Activated T-helper 17 cell treated with anti-CD3 and anti-CD28 coated beads, Interleukin-2, amount 50 U/mL, for 72 hours (primary cell): ENCODE data around the gene CA10. TPM values are rescaled to one million over a fixed set of nuclear protein-coding genes. Genes with fewer than 3 reads are reported as not detected.
A peak's percentile ranks its signal among the peaks of the same experiment; 100 is the strongest.

Experiments
- ATAC-seq: fragments of 150-1000 bp; cut with Tn5 transposase; replicated peaks from 2 replicates; pipeline ENCODE4 v1.10.0; 2021; ENCODE audit warnings: mild to moderate bottlenecking, moderate library complexity
- H3K27ac Mint-ChIP-seq: one replicate; pipeline ENCODE4 v1.8.0; 2022; ENCODE audit warnings: mixed read lengths
- H3K27me3 Mint-ChIP-seq: one replicate; pipeline ENCODE4 v1.8.0; 2022; ENCODE audit warnings: mixed read lengths
- H3K36me3 Mint-ChIP-seq: one replicate; pipeline ENCODE4 v1.8.0; 2022; ENCODE audit warnings: low read depth, mild to moderate bottlenecking, mixed read lengths
- H3K4me1 Mint-ChIP-seq: one replicate; pipeline ENCODE4 v1.8.0; 2022; ENCODE audit warnings: mixed read lengths
- H3K4me3 Mint-ChIP-seq: one replicate; pipeline ENCODE4 v1.8.0; 2022; ENCODE audit warnings: mild to moderate bottlenecking, mixed read lengths
- H3K9me3 Mint-ChIP-seq: one replicate; pipeline ENCODE4 v1.8.0; 2022; ENCODE audit warnings: mixed read lengths
- total RNA-seq, 2 donors: library from RNA; stranded (reverse); gene quantifications; one replicate each; pipeline ENCODE4 v1.2.3, GENCODE V29; 2022

CA10 gene
- total RNA-seq, 2 donors from 2014 or later, result 0.56 TPM; not detected in 1

DNA sequence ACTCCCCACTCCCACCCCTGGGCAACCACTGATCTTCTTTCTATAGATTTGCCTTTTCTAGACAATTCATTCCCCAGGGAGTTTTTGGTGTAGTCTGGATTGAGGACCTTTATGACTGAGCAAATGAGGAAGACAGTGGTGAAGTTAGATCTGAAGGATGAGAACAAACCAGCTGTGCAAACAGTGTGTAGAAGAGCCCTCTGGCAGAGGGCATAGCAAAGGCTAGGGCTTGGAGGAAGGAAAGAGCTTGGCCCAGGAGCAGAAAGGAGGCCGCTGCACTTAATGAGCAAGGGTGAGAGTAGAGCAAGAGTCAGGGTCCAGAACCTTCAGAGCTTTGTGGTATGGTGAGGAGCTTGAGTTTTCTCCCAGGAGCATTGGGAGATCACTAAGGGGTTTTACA is 352.7 kb downstream of the CA10 start:
- ATAC-seq, result no peak
- H3K36me3 Mint-ChIP-seq, result no peaks in the 10 kb centered on the region

DNA sequence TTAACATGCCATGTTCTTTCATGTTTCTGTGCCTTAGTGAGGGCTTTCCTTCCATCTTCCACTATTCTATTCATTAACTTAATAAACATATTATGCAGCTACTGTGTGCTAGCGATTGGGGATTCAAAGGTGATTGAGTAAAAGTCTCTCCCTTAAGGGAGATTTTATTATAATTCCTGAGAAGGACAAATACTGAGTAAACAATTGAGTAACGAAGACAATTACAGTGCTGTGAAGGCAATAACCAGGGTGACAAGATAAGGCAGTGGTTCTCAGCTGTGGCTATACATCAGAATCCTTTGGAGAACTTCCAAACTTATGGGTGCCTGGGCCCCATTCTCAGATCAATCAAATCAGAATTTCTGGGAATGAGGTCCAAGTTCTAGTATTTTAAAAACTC is 353.3 kb downstream of the CA10 start:
- no peak overlapping the region for H3K27ac Mint-ChIP-seq
- no peak overlapping the region for H3K4me3 Mint-ChIP-seq
- peaks cover 13% of the 10 kb centered on the region for H3K27me3 Mint-ChIP-seq
- H3K4me1 Mint-ChIP-seq, result no peaks in the 10 kb centered on the region
- ATAC-seq, result no peak
- H3K36me3 Mint-ChIP-seq, result no peaks in the 10 kb centered on the region
- H3K9me3 Mint-ChIP-seq, result no peaks in the 10 kb centered on the region

More for the DNA sequence above, 352.7 kb downstream of the CA10 start:
- Mint-ChIP-seq H3K4me3 (no peak overlapping the region), H3K9me3 (no peaks in the 10 kb centered on the region), H3K27me3 (peaks cover 13% of the 10 kb centered on the region), H3K27ac (no peak overlapping the region), H3K4me1 (no peaks in the 10 kb centered on the region)

DNA sequence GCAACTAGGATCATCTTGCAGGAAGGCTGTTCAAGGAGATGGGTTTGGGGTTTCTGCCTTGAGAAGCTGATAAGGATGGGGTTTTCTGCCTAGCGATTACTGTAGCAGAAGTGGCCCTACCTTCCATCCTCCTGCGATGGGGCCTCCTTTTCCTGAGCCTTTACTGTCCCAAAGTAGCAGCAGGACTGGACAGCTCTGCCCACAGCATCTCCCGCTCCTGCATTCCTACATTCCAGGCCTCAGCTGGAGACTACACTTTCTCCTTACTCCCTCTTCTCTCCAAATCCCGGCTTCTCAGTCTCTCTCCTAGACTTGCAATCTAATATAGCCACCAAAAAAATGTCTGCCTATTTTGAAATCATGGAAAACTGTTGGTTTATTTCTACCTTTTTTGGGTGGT is 355.4 kb downstream of the CA10 start:
- no peak for ATAC-seq
- Mint-ChIP-seq H3K27ac (no peak overlapping the region), H3K9me3 (no peaks in the 10 kb centered on the region), H3K27me3 (peaks cover 12% of the 10 kb centered on the region), H3K36me3 (no peaks in the 10 kb centered on the region), H3K4me3 (no peak overlapping the region), H3K4me1 (no peaks in the 10 kb centered on the region)

GRCh38 chr17:51802544-51802943 is 356.0 kb downstream of the CA10 start:
- Mint-ChIP-seq H3K27me3 (peaks cover 16% of the 10 kb centered on the region), H3K36me3 (no peaks in the 10 kb centered on the region), H3K4me1 (no peaks in the 10 kb centered on the region), H3K27ac (no peak overlapping the region), H3K4me3 (no peak overlapping the region), H3K9me3 (no peaks in the 10 kb centered on the region)
- ATAC-seq, result no peak

GRCh38 chr17:51801626-51802025 is 356.9 kb downstream of the CA10 start:
- Mint-ChIP-seq H3K27ac (no peak overlapping the region), H3K36me3 (no peaks in the 10 kb centered on the region), H3K9me3 (no peaks in the 10 kb centered on the region), H3K27me3 (peaks cover 18% of the 10 kb centered on the region), H3K4me1 (no peaks in the 10 kb centered on the region), H3K4me3 (no peak overlapping the region)
- ATAC-seq, result no peak

GRCh38 chr17:51799981-51800380 is 358.5 kb downstream of the CA10 start:
- H3K4me3 Mint-ChIP-seq, result no peak overlapping the region
- H3K27ac Mint-ChIP-seq, result no peak overlapping the region
- peaks cover 14% of the 10 kb centered on the region for H3K27me3 Mint-ChIP-seq

GRCh38 chr17:51799240-51799639 is 359.3 kb downstream of the CA10 start:
- ATAC-seq, result no peak
- no peaks in the 10 kb centered on the region for H3K4me1 Mint-ChIP-seq
- H3K36me3 Mint-ChIP-seq, result no peaks in the 10 kb centered on the region
- H3K27ac Mint-ChIP-seq, result no peak overlapping the region
- no peaks in the 10 kb centered on the region for H3K9me3 Mint-ChIP-seq
- no peak overlapping the region for H3K4me3 Mint-ChIP-seq
- H3K27me3 Mint-ChIP-seq, result peaks cover 14% of the 10 kb centered on the region

More at GRCh38 chr17:51799981-51800380, 358.5 kb downstream of the CA10 start:
- no peaks in the 10 kb centered on the region for H3K4me1 Mint-ChIP-seq
- no peaks in the 10 kb centered on the region for H3K36me3 Mint-ChIP-seq
- ATAC-seq, result no peak
- no peaks in the 10 kb centered on the region for H3K9me3 Mint-ChIP-seq

DNA sequence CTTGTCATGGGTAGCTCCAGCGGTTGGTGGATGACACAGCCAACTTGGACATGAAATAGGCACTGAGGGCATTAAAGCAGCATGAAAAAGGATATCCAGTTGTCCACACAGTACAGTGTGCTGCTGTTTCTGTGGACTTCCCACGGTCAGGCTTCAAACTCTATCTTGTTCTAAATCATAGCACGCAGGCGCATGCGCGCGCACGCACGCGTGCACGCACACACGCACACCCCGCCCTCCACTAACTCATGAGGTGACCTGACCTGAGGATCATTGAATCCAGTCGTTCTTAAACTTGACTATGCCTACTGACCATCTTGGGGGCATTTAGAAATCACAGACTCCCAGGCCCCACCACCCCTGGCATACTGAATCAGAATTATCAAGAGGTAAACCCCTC is 361.4 kb downstream of the CA10 start:
- H3K36me3 Mint-ChIP-seq, result no peaks in the 10 kb centered on the region
- no peaks in the 10 kb centered on the region for H3K4me1 Mint-ChIP-seq
- H3K27me3 Mint-ChIP-seq, result peaks cover 18% of the 10 kb centered on the region
- H3K9me3 Mint-ChIP-seq, result no peaks in the 10 kb centered on the region
- no peak overlapping the region for H3K27ac Mint-ChIP-seq
- H3K4me3 Mint-ChIP-seq, result no peak overlapping the region
- no peak for ATAC-seq

- no peak for ATAC-seq
- Mint-ChIP-seq H3K4me1 (no peaks in the 10 kb centered on the region), H3K27ac (no peak overlapping the region), H3K4me3 (no peak overlapping the region), H3K27me3 (peaks cover 21% of the 10 kb centered on the region), H3K9me3 (no peaks in the 10 kb centered on the region), H3K36me3 (no peaks in the 10 kb centered on the region)
Observed at GRCh38 chr17:51796026-51796425, 362.5 kb downstream of the CA10 start.

- Mint-ChIP-seq H3K27me3 (peaks cover 27% of the 10 kb centered on the region), H3K4me3 (no peak overlapping the region), H3K9me3 (no peaks in the 10 kb centered on the region), H3K27ac (no peak overlapping the region), H3K36me3 (no peaks in the 10 kb centered on the region), H3K4me1 (no peaks in the 10 kb centered on the region)
- no peak for ATAC-seq
Observed at GRCh38 chr17:51795401-51795800, 363.1 kb downstream of the CA10 start.

DNA sequence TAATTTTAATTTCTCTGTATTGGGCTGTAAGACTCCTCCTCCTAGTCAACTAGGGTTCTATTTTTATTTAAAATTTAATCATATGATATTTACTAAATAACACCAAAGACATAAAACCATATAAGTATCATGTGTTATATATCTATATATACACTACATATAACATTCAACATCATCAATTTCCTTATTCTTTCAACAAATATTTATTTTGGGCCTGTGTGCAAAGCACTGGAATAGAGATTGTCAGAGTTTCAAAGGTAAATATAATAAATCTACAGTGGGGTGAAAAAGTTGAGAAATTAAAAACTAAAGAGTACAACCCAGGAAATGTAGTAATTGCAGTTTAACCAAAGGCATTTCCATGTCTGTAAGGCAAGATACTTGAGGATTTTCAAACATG is 364.0 kb downstream of the CA10 start:
- ATAC-seq, result no peak
- H3K9me3 Mint-ChIP-seq, result no peaks in the 10 kb centered on the region

GRCh38 chr17:51793686-51794085 is 364.8 kb downstream of the CA10 start:
- H3K36me3 Mint-ChIP-seq, result no peaks in the 10 kb centered on the region
- H3K27me3 Mint-ChIP-seq, result peaks cover 35% of the 10 kb centered on the region
- ATAC-seq, result no peak
- H3K4me3 Mint-ChIP-seq, result no peak overlapping the region
- H3K27ac Mint-ChIP-seq, result no peak overlapping the region
- H3K4me1 Mint-ChIP-seq, result no peaks in the 10 kb centered on the region
- no peaks in the 10 kb centered on the region for H3K9me3 Mint-ChIP-seq

More for the DNA sequence above, 364.0 kb downstream of the CA10 start:
- Mint-ChIP-seq H3K27me3 (peaks cover 34% of the 10 kb centered on the region), H3K27ac (no peak overlapping the region), H3K36me3 (no peaks in the 10 kb centered on the region), H3K4me3 (no peak overlapping the region), H3K4me1 (no peaks in the 10 kb centered on the region)

DNA sequence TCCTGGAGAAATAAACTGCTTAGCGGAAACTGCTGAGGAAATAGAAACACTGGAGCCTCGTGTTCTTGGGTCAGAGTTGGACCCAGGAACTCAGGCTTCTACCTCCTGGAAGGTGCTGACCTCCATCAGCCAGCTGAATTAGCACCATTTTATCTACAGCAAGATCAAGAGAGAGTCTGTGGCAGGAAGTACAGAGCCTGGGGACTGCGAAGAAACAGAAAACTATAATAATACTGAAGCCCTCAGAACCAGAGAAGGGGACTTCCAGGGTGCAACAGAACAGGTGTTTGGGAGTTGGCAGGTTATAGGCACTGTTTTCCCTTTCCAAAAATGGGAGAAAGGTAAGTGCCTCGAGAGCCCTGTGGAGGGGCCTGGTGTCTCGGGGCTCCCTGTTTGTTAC is 379.7 kb downstream of the CA10 start:
- ATAC-seq, result no peak
- peaks cover 9% of the 10 kb centered on the region for H3K27me3 Mint-ChIP-seq
- H3K9me3 Mint-ChIP-seq, result no peaks in the 10 kb centered on the region

GRCh38 chr17:51770027-51770759 is 388.3 kb downstream of the CA10 start:
- Mint-ChIP-seq H3K4me1 (no peaks in the 10 kb centered on the region), H3K9me3 (no peaks in the 10 kb centered on the region), H3K27me3 (peaks cover 6% of the 10 kb centered on the region), H3K27ac (no peak overlapping the region), H3K4me3 (no peak overlapping the region), H3K36me3 (no peaks in the 10 kb centered on the region)
- ATAC-seq, result no peak

More for the DNA sequence above, 379.7 kb downstream of the CA10 start:
- H3K36me3 Mint-ChIP-seq, result no peaks in the 10 kb centered on the region
- no peak overlapping the region for H3K4me3 Mint-ChIP-seq
- H3K27ac Mint-ChIP-seq, result no peak overlapping the region
- no peaks in the 10 kb centered on the region for H3K4me1 Mint-ChIP-seq

DNA sequence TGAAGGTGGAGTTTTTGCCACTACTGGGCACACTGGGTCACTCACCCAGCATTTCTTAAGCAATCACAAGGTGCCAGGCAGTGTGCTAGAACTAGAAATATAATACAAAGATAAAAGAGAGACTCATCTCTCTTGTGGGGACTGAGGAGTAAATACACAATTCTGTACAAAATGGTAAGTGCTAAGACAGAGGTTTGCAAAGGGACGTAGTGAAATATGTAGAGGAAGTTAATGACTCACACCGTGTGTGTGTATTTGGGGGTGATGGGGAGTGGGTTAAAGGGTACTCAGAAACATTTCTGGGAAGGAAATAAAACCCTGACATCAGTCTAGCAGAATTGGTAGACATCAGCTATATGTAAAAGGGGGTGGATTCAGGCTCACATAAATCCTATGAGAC is 389.3 kb downstream of the CA10 start:
- Mint-ChIP-seq H3K4me1 (no peaks in the 10 kb centered on the region), H3K27ac (no peak overlapping the region), H3K36me3 (no peaks in the 10 kb centered on the region), H3K4me3 (no peak overlapping the region), H3K27me3 (peaks cover 8% of the 10 kb centered on the region), H3K9me3 (no peaks in the 10 kb centered on the region)
- ATAC-seq, result peak; percentile 31
